ENCODE measurements around the gene SULT4A1.

GRCh38 chr22:43838571-43839307 is 23.6 kb downstream of the SULT4A1 start:
- no peak for TF ChIP-seq FOXM1 (IDR thresholded peaks at IDR 0.05; ENCODE audit: borderline replicate concordance)
- no peak for TF ChIP-seq ZNF384 (IDR thresholded peaks at IDR 0.05)
- TF ChIP-seq NFRKB (IDR thresholded peaks at IDR 0.05) = no peak
- TF ChIP-seq L3MBTL2 (conservative IDR thresholded peaks at IDR 0.05) = no peak
- TF ChIP-seq TARDBP (IDR thresholded peaks at IDR 0.05) = no peak
- no peak for TF ChIP-seq SUZ12 (IDR thresholded peaks at IDR 0.05)
- TF ChIP-seq LEF1 (IDR thresholded peaks at IDR 0.05; ENCODE audit: borderline replicate concordance) = no peak
- no peak for TF ChIP-seq FOXA1 (IDR thresholded peaks at IDR 0.05)
- no peak for TF ChIP-seq BHLHE40 (IDR thresholded peaks at IDR 0.05; ENCODE audit: borderline replicate concordance)
- TF ChIP-seq ELF4 (IDR thresholded peaks at IDR 0.05) = no peak
- TF ChIP-seq SP1 (IDR thresholded peaks at IDR 0.05) = no peak
- TF ChIP-seq PKNOX1 (IDR thresholded peaks at IDR 0.05) = no peak
- TF ChIP-seq FOXK2 (IDR thresholded peaks at IDR 0.05) = no peak
- TF ChIP-seq HDGF (IDR thresholded peaks at IDR 0.05; ENCODE audit: borderline replicate concordance) = no peak

Data from HEK293T (cell line).